GM18867 (cell line): ENCODE data around the gene BACE2.
"Not testable (repeated sequence)": the region's sequence is repeated elsewhere in the genome, so short reads cannot be mapped to it uniquely, and the experiment has no call there.

ENCODE experiments used
- ATAC-seq: cut with Tn5 transposase; IDR thresholded peaks from one replicate; pipeline ENCODE4 v1.9.1; 2021; ENCODE audit warnings: mild to moderate bottlenecking, moderate library complexity; ENCODE audit not compliant: unreplicated experiment

The BACE2 gene

GRCh38 chr21:41260428-41260827, 92.5 kb downstream of the BACE2 start:
- no peak for ATAC-seq

DNA sequence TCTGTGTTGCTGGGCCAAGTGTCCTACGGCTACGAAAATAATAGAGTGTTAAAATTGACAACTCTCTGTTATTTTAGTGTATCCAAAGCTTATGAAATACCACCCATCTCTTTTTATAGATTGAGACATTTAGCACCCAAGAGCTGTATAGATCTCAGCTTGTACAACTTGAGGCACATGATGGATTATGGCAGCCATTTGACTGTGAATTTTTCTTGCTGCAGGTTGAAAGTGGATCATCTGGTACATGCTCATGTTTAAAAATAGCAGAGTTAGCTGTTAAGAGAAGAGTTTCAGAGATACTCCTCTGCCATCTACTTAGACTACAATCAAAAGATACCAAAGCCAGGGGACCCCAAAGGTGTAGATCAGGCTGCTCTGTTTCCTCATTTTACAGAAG, 99.4 kb downstream of the BACE2 start:
- no peak for ATAC-seq

GRCh38 chr21:41269535-41269934, 101.6 kb downstream of the BACE2 start:
- ATAC-seq: no peak

GRCh38 chr21:41277196-41277595, 109.2 kb downstream of the BACE2 start:
- no peak for ATAC-seq

DNA sequence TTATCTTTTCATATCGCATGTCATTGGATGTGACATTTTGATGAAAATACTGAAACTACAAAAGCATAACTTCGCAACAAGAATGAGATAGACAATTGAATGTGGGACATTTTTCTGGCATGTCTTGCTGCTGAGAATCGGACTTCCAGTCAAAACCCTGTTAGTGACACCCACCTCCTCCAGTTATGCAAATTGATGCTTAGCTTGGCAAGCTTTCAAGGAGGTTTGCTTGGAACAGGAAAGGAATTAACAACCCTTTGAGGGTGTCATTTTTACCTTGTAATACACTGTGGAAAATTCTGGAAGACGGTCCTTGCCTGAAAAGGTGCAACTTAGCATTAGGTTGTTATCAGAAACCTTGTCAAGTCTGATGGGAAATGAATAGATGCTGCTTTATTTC, 109.9 kb downstream of the BACE2 start:
- ATAC-seq: no peak

DNA sequence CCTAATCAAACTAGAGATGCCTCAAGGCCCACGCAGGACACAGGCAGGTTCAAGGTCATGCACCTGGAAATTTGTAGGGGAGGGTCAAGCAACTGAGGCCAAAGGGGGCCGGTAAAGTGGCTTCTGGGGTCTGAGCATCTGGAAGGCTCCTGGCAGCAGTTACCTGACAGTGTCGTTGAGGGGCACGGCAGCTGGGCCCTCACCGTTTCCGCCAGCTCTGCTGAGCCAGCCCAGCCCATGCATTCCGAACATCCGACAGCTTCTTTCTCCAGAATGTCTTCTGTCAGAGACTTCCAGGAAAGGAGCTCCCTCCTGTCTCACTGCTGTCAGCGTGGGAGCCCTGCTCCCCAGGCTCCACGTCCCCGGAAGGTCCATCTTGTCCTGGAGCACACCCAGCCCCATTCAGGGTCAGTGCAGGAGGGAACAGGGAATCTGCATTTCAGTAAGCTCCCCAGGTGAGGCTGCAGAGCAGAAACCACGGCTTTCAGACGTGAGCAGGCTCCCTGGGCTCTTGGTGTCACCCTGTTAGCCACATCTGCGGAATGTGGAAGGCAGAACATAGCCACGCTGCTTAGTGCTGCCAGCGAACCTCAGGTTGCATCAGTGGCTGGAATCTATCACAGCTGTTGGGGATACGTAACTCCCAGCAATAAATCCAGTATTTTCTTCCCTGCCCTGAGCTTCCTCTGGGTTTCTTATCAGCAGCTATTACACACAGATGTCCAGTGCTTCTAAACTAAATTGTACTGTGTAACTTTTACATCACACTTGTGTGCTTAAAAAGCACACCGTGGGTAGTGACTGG, 112.4 kb downstream of the BACE2 start:
- no peak for ATAC-seq

DNA sequence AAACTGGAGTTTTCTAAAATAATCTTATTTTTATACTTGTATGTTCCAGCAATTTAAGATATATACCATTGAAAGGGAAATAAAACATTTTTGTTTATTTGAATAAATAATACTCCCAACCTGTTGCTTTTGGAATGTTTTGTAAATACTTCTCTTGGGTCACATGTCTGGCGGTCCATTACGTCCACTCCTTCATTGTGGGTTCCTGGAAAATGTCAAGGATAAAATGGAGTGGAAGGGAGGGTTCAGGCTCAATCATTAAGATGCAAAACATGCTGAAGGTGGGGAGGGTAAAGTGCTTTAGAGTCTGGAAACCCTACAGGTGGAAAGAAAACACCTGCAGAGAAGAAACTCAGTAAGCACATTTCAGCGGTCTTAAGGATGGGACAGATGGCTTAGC, 114.5 kb downstream of the BACE2 start:
- no peak for ATAC-seq

DNA sequence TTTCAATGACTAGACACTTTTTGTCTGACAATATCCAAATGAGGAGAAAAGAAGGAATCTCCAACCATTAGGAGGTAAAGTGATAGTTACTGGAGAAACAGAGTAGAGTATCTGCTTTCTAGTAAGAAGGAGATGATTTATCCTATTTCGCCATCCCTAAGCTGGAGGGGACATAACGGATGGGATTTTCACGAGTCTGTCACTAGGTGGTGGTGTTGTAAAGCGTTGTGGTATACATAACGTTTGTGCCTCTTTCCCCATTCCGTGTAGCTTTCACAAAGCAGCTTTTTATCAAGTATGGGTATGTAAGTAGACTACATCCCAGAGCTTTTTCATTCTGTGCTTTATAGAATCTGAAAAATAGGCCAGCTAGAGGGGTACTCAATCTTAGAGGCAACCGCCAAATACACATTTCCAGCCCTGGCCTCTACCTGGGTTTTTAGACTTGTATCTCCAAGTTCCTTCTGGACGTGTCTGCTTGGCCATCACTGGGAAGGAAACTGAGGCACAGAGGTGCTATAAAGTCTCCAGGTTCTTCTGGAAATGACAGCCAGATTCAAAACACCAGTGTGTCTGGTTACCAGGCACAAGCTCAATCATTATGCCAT, 115.4 kb downstream of the BACE2 start:
- ATAC-seq: no peak

- no peak for ATAC-seq
These were observed 121.5 kb downstream of the BACE2 start for GRCh38 chr21:41289431-41289830.

DNA sequence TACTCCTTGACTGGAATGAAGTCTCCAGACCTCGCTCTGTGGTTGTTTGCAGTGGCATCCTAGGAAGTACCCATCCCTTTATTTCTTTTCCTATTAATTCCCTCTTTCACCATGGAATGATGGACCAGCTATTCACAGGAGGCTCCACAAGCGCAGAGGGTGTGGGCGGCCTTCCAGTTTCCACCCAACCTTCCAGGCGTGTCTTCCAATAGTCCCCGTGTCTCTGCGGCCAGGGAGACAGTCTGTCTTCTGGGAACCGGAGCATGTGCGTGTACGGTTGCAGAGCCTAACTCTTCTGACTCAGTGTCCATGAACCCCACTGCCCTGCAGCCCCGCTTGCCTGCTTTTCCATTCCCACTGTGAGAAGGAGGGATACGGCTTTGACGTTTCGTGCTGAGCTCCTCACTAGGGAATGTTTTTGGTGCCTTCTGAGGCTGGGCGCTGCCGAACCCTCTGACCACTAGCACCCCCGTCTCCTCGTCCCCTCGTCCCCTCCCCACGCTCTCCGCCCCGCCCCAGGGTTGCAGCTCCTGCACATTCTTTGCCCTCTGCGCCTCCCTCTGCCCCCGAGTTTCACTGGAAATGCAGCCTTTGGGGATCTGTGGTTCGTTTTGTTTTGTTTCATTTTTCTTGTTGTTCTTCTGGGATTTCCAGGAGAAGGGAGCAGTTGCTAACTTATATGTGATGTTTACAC, 122.3 kb downstream of the BACE2 start:
- ATAC-seq: no peak

GRCh38 chr21:41294548-41295231, 126.7 kb downstream of the BACE2 start:
- no peak for ATAC-seq

- no peak for ATAC-seq
These were observed 127.8 kb downstream of the BACE2 start for GRCh38 chr21:41295721-41296254.

DNA sequence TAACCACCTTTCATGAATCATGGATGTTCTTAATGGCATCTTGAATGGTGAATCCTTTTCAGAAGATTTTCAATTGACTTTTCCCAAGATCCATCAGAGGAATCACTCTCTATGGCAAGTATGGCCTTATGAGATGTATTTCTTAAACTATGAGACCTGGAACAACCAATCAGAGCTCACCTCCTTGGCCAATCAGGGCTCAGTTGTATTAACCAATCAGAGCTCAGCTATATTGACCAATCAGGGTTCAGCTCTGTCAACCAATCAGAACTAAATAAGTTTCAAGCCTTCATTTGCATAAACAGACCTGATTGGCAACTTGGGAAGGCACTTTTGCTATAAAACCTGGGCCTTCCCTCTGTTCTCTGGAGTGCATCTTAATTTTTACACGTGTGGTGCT, 135.0 kb downstream of the BACE2 start:
- ATAC-seq: no peak

DNA sequence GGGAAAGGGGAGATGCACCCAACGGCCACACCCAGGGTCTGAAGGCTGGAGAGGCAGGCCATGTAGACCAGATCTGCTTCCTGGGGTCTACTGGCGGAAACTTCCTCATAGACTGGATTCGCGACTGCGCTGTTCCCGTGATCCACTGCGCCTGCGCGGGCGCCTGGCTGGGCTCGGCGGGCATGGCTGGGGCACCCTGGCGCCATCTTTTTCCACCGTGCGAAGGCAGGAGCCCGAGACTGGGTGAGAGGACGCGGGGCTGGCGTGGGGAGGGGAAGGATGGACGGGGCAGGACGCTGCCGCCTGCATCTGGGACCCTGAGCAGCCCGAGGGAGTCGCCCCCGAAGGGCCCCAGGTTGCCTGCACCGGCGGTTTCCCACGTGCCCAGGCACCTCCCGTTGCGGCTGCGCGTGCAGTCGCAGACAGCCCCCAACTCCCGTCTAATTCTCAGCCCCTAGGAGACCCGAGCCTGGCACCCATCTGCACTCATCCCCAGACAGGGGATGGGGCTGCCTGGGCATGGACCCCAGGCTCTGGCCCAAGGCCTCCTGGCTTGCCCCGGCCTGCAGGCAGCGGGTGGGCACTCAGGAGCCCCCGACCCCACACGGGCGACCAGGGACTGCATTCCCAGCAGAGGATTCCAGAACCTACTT, 136.2 kb downstream of the BACE2 start:
- ATAC-seq: no peak

- no peak for ATAC-seq
These were observed 139.3 kb downstream of the BACE2 start for GRCh38 chr21:41307219-41307618.

DNA sequence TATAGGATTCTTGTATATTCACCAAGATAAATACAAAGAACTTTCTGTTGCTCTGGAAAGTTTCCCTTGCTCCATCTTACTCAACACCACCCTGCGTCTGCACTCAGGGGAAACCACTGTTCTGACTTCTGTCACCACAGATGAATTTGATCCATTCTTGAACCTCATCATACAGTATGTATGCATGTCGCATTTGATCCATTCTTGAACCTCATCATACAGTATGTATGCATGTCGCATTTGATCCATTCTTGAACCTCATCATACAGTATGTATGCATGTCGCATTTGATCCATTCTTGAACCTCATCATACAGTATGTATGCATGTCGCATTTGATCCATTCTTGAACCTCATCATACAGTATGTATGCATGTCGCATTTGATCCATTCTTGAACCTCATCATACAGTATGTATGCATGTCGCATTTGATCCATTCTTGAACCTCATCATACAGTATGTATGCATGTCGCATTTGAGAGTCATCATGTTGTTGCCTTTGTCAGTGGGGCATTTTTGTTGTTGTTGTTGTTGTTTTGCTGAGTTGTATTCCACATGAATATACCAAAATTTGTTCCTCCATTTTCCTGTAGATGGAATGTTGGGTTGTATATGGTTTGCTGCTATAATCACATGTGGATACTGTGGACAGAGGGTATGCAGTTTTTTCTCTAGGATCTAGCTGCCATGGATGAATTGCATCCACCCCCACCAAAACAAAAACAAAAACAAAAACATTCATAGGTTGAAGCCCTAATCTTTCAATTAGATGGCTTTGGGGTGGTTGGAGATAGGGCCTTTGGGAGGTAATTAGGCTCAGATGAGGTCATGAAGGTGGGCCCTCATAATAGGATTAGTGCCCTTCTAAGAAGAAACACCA, 145.6 kb downstream of the BACE2 start:
- not testable (repeated sequence) for ATAC-seq

GRCh38 chr21:41315726-41316125, 147.8 kb downstream of the BACE2 start:
- ATAC-seq: no peak

DNA sequence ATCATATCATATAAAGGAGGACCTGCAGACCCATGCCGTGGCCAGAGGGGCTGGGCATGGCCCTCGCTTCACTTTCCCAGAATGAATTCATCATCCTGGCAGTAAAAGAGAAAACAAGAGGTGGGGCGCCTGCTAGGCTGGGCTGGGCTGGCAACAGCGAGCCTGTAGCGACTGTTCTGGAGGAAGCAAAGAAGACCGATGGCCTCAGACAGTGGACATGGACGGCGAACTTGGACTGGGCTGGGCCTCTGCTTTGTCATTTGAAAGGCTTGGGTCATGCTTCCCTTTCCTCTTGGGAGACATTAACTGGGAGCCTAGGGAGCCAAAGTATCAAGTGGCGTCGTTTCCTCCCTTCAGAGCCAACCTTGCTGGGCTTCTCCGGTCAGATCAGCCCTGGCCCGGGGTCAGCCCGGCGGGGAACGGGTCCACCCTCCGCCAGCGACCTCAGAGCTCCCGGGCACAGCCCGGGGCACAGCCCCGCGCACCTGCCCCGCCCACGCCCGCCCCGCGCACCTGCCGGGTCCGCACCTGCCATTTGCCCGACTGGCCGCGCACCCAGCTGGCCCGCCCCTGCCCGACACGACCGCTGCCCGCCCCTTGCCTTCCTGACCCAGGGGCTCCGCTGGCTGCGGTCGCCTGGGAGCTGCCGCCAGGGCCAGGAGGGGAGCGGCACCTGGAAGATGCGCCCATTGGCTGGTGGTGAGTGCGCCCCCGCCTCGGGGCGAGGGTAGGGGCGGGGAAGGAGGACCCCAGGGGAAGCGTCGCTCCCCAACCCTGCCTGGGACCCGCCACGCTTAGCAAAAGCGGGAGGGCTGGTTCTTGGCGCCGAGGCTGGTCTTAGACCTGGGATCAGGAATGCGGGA, 148.5 kb downstream of the BACE2 start, which contains the start of gene FAM3B:
FAM3B (plus strand) TSS at position 602 of the 863 bp plus-strand sequence; CDS start at position 681, 79 bp downstream.
- ATAC-seq: no peak

DNA sequence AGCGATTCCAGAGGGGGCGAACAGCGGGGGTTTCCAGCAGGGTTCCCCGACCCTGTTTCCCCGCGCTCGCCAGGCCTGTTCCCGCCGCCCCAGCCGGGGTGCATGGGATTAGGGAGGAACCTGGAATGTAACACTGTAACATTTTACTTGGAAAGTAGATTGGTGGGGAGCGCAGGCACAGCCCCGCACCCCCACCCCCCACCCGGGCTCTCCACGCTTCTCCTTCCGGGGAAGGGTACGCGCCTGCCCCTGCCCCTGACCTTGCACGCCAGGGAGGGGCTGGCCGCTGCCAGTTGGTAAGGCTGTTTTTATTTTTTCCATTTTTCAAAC, 149.1 kb downstream of the BACE2 start:
- ATAC-seq: no peak
